ENCODE data around the gene AHSG.
"Not testable (repeated sequence)": the region's sequence is repeated elsewhere in the genome, so short reads cannot be mapped to it uniquely, and the experiment has no call there.

AHSG gene

GRCh38 chr3:186586245-186586644 is 26.6 kb upstream of the AHSG start:
- H3K27ac Mint-ChIP-seq, H3K27me3 Mint-ChIP-seq, H3K4me3 Mint-ChIP-seq, H3K9me3 Mint-ChIP-seq, DNase-seq: not testable (repeated sequence)
- H3K4me1 Mint-ChIP-seq (ENCODE audit: low read depth) = peaks cover 23% of the 10 kb centered on the region
- peaks cover 54% of the 10 kb centered on the region for H3K36me3 Mint-ChIP-seq (ENCODE audit: low read depth)

DNA sequence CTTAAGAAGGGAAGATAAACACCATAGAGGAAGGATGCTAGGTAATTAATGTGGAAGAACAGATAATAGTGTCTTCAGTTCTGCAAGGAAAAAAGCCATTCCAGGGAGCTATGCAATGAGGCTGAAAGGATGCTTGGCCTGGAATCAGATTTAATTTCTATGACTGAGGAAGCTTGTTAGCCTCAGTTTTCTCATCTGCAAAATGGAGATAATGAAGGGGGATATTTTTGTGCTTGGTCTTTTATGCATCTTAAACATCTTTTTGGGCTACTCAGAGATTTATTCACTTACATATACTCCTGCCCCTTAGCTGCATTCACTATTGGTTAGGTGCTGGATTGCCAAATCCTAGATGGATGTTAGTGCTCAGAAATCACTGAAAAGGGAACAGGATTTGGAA is 25.7 kb upstream of the AHSG start:
- H3K27ac Mint-ChIP-seq = no peak overlapping the region
- H3K9me3 Mint-ChIP-seq = no peaks in the 10 kb centered on the region
- H3K4me3 Mint-ChIP-seq = no peak overlapping the region
- peaks cover 23% of the 10 kb centered on the region for H3K4me1 Mint-ChIP-seq (ENCODE audit: low read depth)
- peaks cover 45% of the 10 kb centered on the region for H3K36me3 Mint-ChIP-seq (ENCODE audit: low read depth)
- no peaks in the 10 kb centered on the region for H3K27me3 Mint-ChIP-seq
- no peak for DNase-seq

- Mint-ChIP-seq H3K4me3 (no peak overlapping the region), H3K36me3 (ENCODE audit: low read depth) (peaks cover 31% of the 10 kb centered on the region), H3K9me3 (no peaks in the 10 kb centered on the region), H3K4me1 (ENCODE audit: low read depth) (peaks cover 23% of the 10 kb centered on the region), H3K27me3 (no peaks in the 10 kb centered on the region), H3K27ac (no peak overlapping the region)
- no peak for DNase-seq
Measured at GRCh38 chr3:186588632-186589031, 24.2 kb upstream of the AHSG start.

DNA sequence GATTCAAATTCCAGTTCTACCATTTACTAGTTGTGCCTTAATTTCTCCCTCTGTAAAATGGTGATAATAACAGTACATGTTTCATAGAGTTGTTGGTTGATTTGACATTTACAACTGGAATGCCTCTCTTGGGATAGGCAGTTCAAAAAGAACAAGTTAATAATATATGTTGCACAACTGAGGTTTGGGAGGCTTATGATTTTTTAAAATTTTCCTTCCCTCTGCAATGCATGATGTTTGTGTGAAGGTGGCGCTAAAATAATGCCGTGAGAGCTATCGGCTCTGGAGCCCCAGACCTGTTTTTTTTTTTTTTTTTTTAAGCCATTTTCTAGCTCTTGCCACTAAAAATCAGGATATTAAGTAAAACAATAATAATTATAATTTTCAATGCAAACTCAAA is 23.7 kb upstream of the AHSG start:
- Mint-ChIP-seq H3K4me1 (ENCODE audit: low read depth) (peaks cover 23% of the 10 kb centered on the region), H3K9me3 (no peaks in the 10 kb centered on the region), H3K36me3 (ENCODE audit: low read depth) (peaks cover 26% of the 10 kb centered on the region), H3K27ac (no peak overlapping the region), H3K4me3 (no peak overlapping the region), H3K27me3 (no peaks in the 10 kb centered on the region)
- DNase-seq = no peak

- peaks cover 18% of the 10 kb centered on the region for H3K36me3 Mint-ChIP-seq (ENCODE audit: low read depth)
Measured at GRCh38 chr3:186589856-186590579, 22.8 kb upstream of the AHSG start.

DNA sequence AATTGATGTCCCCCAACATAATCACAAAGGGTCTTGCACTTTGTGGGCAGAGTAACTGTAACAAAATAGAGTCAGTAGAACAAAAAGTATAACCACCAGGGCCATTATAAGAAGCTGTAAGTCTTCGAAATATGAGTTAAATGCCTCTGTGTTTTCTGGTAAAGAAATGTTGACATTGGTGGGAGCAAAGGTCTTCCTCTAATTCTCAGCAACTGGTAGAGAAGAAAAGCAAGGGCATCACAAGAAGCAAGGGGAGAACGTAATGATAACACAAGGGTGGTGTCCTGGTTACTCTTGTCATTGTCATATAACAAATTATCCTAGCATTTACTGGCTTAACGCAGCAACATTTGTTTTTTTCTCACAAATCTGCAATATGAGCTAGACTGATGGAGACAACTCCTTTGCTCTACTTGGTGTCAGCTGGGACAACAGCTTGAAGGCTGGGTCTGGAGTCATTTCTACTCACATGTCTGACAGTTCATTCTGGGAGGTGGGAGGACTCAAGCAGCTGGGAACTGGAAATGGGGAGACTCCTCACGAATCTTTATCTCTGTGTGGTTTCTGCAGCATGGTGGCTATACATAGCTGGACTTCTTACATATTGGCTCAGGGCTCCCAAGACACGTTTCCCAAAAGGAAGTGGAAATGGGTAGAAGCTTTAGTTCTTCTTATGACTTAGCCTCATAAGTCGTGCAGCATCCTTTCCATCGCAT is 22.1 kb upstream of the AHSG start:
- DNase-seq = no peak
- Mint-ChIP-seq H3K4me3 (no peak overlapping the region), H3K9me3 (no peaks in the 10 kb centered on the region), H3K4me1 (ENCODE audit: low read depth) (peaks cover 23% of the 10 kb centered on the region), H3K27me3 (no peaks in the 10 kb centered on the region), H3K27ac (no peak overlapping the region), H3K36me3 (ENCODE audit: low read depth) (peaks cover 11% of the 10 kb centered on the region)

More at GRCh38 chr3:186589856-186590579, 22.8 kb upstream of the AHSG start:
- DNase-seq = no peak
- peak overlapping the region; percentile 9 for H3K27ac Mint-ChIP-seq
- peaks cover 23% of the 10 kb centered on the region for H3K4me1 Mint-ChIP-seq (ENCODE audit: low read depth)
- no peaks in the 10 kb centered on the region for H3K9me3 Mint-ChIP-seq
- no peak overlapping the region for H3K4me3 Mint-ChIP-seq
- H3K27me3 Mint-ChIP-seq = no peaks in the 10 kb centered on the region

DNA sequence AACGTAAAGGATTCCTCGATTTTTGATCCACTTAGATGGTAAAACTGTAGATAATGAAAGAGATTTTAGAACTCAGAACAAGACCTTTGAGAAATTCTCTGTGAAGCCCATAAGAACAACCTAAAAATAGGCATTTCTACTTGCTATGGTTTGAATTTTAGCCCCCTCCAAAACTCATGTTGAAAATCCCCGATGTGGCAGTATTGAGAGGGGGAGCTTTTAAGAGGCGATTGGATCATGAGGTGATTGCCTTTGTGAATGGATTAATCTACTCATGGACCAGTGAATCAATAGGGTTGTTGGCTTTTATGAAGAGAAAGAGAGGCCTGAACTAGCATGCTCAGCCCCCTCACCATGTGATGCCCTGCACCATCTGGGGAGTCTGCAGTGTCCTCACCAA is 20.2 kb upstream of the AHSG start:
- Mint-ChIP-seq H3K27me3 (no peaks in the 10 kb centered on the region), H3K36me3 (ENCODE audit: low read depth) (peaks cover 3% of the 10 kb centered on the region), H3K4me3 (no peak overlapping the region), H3K27ac (no peak overlapping the region), H3K9me3 (no peaks in the 10 kb centered on the region), H3K4me1 (ENCODE audit: low read depth) (peaks cover 23% of the 10 kb centered on the region)
- no peak for DNase-seq

- no peaks in the 10 kb centered on the region for H3K36me3 Mint-ChIP-seq (ENCODE audit: low read depth)
- H3K27ac Mint-ChIP-seq = no peak overlapping the region
- H3K4me3 Mint-ChIP-seq = no peak overlapping the region
- peaks cover 16% of the 10 kb centered on the region for H3K4me1 Mint-ChIP-seq (ENCODE audit: low read depth)
- peaks cover 3% of the 10 kb centered on the region for H3K27me3 Mint-ChIP-seq
- no peaks in the 10 kb centered on the region for H3K9me3 Mint-ChIP-seq
- DNase-seq = no peak
Measured at GRCh38 chr3:186593862-186594261, 19.0 kb upstream of the AHSG start.

DNA sequence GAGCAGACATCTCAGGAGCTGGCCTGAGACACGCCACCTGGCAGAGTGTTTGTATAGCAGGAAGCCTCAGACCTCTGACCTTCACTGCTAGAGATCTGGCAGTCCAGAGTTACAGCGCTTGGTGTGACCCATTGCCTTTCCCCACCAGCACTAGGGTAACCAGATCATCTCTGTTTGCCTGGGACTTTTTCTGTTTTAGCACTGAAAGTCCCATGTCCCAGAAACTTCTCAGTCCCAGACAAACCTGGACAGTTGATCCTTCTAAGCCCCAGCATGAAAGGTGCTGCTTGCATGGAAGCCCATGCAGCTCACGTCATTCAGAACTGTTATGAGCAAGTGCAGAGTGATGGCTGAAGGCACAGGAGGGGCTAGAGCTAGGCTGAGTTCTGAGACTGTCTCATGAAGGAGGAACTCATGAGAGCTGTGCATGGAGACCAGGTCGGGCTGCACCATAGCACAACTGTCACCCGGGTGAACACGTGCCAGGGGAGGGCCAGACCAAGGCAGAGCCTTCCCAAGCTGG is 18.2 kb upstream of the AHSG start:
- Mint-ChIP-seq H3K36me3 (ENCODE audit: low read depth) (no peaks in the 10 kb centered on the region), H3K9me3 (no peaks in the 10 kb centered on the region), H3K27ac (no peak overlapping the region), H3K4me1 (ENCODE audit: low read depth) (peaks cover 10% of the 10 kb centered on the region), H3K27me3 (peaks cover 3% of the 10 kb centered on the region), H3K4me3 (no peak overlapping the region)
- DNase-seq = no peak

GRCh38 chr3:186596568-186597287 is 16.1 kb upstream of the AHSG start:
- DNase-seq = no peak

GRCh38 chr3:186598108-186598784 is 14.6 kb upstream of the AHSG start:
- no peak overlapping the region for H3K4me3 Mint-ChIP-seq
- peaks cover 3% of the 10 kb centered on the region for H3K27me3 Mint-ChIP-seq
- no peak for DNase-seq
- no peaks in the 10 kb centered on the region for H3K9me3 Mint-ChIP-seq
- H3K36me3 Mint-ChIP-seq (ENCODE audit: low read depth) = no peaks in the 10 kb centered on the region
- H3K4me1 Mint-ChIP-seq (ENCODE audit: low read depth) = no peaks in the 10 kb centered on the region
- no peak overlapping the region for H3K27ac Mint-ChIP-seq

More at GRCh38 chr3:186596568-186597287, 16.1 kb upstream of the AHSG start:
- H3K36me3 Mint-ChIP-seq (ENCODE audit: low read depth) = no peaks in the 10 kb centered on the region
- peak overlapping the region; percentile 13 for H3K27ac Mint-ChIP-seq
- H3K4me3 Mint-ChIP-seq = no peak overlapping the region
- H3K27me3 Mint-ChIP-seq = peaks cover 3% of the 10 kb centered on the region
- H3K4me1 Mint-ChIP-seq (ENCODE audit: low read depth) = no peaks in the 10 kb centered on the region
- no peaks in the 10 kb centered on the region for H3K9me3 Mint-ChIP-seq

GRCh38 chr3:186598794-186599141 is 14.1 kb upstream of the AHSG start:
- Mint-ChIP-seq H3K9me3 (no peaks in the 10 kb centered on the region), H3K27me3 (peaks cover 3% of the 10 kb centered on the region), H3K4me3 (no peak overlapping the region), H3K27ac (no peak overlapping the region), H3K36me3 (ENCODE audit: low read depth) (no peaks in the 10 kb centered on the region), H3K4me1 (ENCODE audit: low read depth) (no peaks in the 10 kb centered on the region)
- DNase-seq = no peak

- no peak for DNase-seq
- Mint-ChIP-seq H3K9me3 (no peaks in the 10 kb centered on the region), H3K4me3 (no peak overlapping the region), H3K27ac (no peak overlapping the region), H3K27me3 (peaks cover 3% of the 10 kb centered on the region), H3K4me1 (ENCODE audit: low read depth) (no peaks in the 10 kb centered on the region), H3K36me3 (ENCODE audit: low read depth) (no peaks in the 10 kb centered on the region)
Measured at GRCh38 chr3:186599142-186599784, 13.6 kb upstream of the AHSG start.

DNA sequence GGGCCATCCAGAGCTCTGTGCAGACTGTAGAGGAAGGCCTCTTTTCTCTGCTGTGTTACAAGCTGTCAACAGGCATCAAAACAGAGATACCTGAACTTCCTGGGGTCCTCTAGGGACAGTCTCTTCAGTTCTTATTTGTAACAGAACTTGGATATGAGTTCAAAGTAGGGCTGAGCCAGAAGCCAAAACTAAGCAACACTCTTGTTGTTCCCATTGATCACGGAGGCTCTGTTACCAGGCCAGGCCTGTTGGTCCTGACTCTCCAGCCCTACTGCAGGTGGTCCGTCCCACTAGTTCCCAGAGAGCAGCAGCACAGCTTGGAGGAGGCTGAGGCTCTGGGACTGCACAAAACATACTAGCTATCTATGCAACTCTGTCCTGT is 13.1 kb upstream of the AHSG start:
- Mint-ChIP-seq H3K27me3 (peaks cover 3% of the 10 kb centered on the region), H3K9me3 (no peaks in the 10 kb centered on the region), H3K4me3 (no peak overlapping the region), H3K4me1 (ENCODE audit: low read depth) (no peaks in the 10 kb centered on the region), H3K36me3 (ENCODE audit: low read depth) (no peaks in the 10 kb centered on the region), H3K27ac (no peak overlapping the region)
- DNase-seq = no peak

All from activated T-cell treated with anti-CD3 and anti-CD28 coated beads, Interleukin-2, amount 50 U/mL, for 24 hours (primary cell).